Thyroid gland (tissue), 4 donors: ENCODE results near the gene ACTR3C. TPM values are rescaled to one million over a fixed set of nuclear protein-coding genes. Genes with fewer than 3 reads are reported as not detected.

Source experiments
- DNase-seq, 2 donors: peaks; one replicate each; pipeline ENCODE4 v3.0.0-alpha.2; 2019
- H3K27ac ChIP-seq, 3 donors: fragments of 200-600 bp; sonication (generic); 1 replicate in 2 of 3; 2 replicates in 1 of 3; pipeline ENCODE4 v1.5.1; 2016 to 2019; ENCODE audit warnings: mild to moderate bottlenecking in 1 of 3, moderate library complexity in 1 of 3
- H3K27me3 ChIP-seq: fragments of 200-600 bp; sonication (generic); one replicate; pipeline ENCODE4 v1.5.1; 2019
- H3K36me3 ChIP-seq, 2 donors: fragments of 200-600 bp; sonication (generic); one replicate each; pipeline ENCODE4 v1.5.1; 2016 to 2019
- H3K4me1 ChIP-seq, 2 donors: fragments of 200-600 bp; sonication (generic); one replicate each; pipeline ENCODE4 v1.5.1; 2017 to 2019
- H3K4me3 ChIP-seq, 3 donors: fragments of 200-600 bp; sonication (generic); replicated peaks in 1 of 3; 1 replicate in 2 of 3; 2 replicates in 1 of 3; pipeline ENCODE4 v1.5.1; 2016; ENCODE audit warnings: mild to moderate bottlenecking in 1 of 3
- H3K9me3 ChIP-seq: fragments of 200-600 bp; sonication (generic); one replicate; pipeline ENCODE4 v1.5.1; 2017
- POLR2A ChIP-seq, 2 donors: fragments of 450-650 bp; IDR thresholded peaks; one replicate each; pipeline ENCODE4 v1.6.1; 2017; ENCODE audit warnings: antibody characterized with exemption in 2 of 2, mild to moderate bottlenecking in 2 of 2, moderate library complexity in 1 of 2
- WGBS, 2 donors: methylation state at CpG; one replicate each; pipeline ENCODE4 v1.1.5; 2017; 5-methylcytosine and 5-hydroxymethylcytosine counted together
- intact Hi-C: fragments of 100-400 bp; cut with DNase I; formaldehyde crosslinking; loops from one replicate; pipeline ENCODE4 v1.15.1; 2023
- total RNA-seq, 4 donors: library from RNA; depleted of rRNA; stranded (reverse); fragments of >200 nt; gene quantifications; one replicate each; pipeline ENCODE4 v1.2.3, GENCODE V29; 2016
- TF ChIP-seq, protein P1 (sequence below), 6 experiments: fragments of 200-600 bp in 3 of 6; fragments of 450-650 bp in 3 of 6; sonication (generic) in 3 of 6; IDR thresholded peaks; one replicate each; pipeline ENCODE4 v1.5.1; 2016 to 2019; ENCODE audit warnings: antibody characterized with exemption in 6 of 6, mild to moderate bottlenecking in 2 of 6, inconsistent platforms in 1 of 6, moderate library complexity in 1 of 6

ACTR3C gene
- total RNA-seq, 4 donors from 2014 or later = 11.7 to 34.8 (median 23.0) TPM

DNA sequence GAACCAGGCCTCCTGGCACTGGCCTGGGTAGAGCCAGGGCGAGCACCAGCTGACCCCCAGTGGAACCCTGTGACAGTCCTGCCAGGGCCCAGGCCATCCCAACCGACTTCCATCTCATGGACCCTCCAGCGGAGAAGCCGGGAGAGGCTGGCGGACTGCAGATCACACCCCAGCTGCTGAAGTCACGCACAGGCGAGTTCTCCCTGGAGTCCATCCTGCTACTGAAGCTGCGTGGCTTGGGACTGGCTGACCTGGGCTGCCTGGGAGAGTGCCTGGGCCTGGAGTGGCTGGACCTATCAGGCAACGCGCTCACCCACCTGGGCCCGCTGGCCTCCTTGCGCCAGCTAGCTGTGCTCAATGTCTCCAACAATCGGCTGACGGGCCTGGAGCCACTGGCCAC, 13.4 kb upstream of the ACTR3C start:
- H3K4me3 ChIP-seq = no peak overlapping the region
- no peaks in the 10 kb centered on the region for H3K36me3 ChIP-seq
- intact Hi-C loops = no loop called here
- no peak overlapping the region for H3K27ac ChIP-seq
- WGBS, 2 donors = 90 to 96% methylated on average over 2 to 8 of the region's 14 CpGs
- H3K27me3 ChIP-seq = no peaks in the 10 kb centered on the region
- TF ChIP-seq POLR2A (IDR thresholded peaks at IDR 0.05) = no peak
- TF ChIP-seq, protein P1, sequence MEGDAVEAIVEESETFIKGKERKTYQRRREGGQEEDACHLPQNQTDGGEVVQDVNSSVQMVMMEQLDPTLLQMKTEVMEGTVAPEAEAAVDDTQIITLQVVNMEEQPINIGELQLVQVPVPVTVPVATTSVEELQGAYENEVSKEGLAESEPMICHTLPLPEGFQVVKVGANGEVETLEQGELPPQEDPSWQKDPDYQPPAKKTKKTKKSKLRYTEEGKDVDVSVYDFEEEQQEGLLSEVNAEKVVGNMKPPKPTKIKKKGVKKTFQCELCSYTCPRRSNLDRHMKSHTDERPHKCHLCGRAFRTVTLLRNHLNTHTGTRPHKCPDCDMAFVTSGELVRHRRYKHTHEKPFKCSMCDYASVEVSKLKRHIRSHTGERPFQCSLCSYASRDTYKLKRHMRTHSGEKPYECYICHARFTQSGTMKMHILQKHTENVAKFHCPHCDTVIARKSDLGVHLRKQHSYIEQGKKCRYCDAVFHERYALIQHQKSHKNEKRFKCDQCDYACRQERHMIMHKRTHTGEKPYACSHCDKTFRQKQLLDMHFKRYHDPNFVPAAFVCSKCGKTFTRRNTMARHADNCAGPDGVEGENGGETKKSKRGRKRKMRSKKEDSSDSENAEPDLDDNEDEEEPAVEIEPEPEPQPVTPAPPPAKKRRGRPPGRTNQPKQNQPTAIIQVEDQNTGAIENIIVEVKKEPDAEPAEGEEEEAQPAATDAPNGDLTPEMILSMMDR (IDR thresholded peaks at IDR 0.05) = no peak
- peaks cover 23 to 35% of the 10 kb centered on the region in 2 donors for H3K4me1 ChIP-seq
- no peaks in the 10 kb centered on the region for H3K9me3 ChIP-seq
- no peak for DNase-seq

- TF ChIP-seq, protein P1 (IDR thresholded peaks at IDR 0.05) = no peak
- TF ChIP-seq POLR2A (IDR thresholded peaks at IDR 0.05) = no peak
- H3K4me3 ChIP-seq = no peak overlapping the region
- intact Hi-C loops = no loop called here
- peaks cover 15 to 27% of the 10 kb centered on the region in 2 donors for H3K4me1 ChIP-seq
- no peaks in the 10 kb centered on the region for H3K36me3 ChIP-seq
- H3K27me3 ChIP-seq = no peaks in the 10 kb centered on the region
- 29 to 32% methylated on average over 4 to 6 of the region's 6 CpGs for WGBS, 2 donors
- DNase-seq = peak; percentile 43 to 55
- H3K27ac ChIP-seq = peak overlapping the region in 2 of 3 donors; percentile 17 to 61
- no peaks in the 10 kb centered on the region for H3K9me3 ChIP-seq
Observed at GRCh38 chr7:150335774-150336112, 12.4 kb upstream of the ACTR3C start.

DNA sequence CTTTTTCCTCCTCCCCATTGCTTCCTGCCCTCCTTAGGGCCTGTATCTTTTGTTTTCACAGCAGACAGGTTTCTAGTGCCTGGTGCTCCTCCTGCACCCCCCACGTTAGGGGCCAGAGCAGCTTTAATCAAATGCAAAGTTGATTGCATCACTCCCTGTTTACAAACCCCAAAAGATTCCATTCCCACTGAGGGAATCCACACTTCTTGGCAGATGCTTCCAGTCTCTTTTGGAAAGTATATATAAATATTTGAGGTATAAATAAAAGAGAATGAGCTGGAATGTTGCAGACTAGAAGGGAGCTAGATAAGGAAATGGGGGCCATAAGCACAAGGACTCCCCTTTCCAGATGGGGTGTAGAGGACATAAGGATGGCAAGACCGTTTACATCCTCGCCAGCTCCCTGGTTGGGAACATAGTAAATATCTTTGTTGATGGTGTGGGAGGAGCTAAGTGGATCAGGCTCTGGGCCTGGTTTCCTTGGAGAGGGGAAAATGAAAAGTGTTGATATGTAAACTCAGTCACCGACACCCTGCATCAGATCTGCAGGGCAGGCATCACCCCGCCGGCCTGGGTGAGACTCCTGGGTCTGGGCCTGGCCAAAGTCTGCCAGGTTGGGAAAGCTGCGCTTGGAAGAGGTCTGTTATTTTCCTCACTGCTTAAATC, 11.9 kb upstream of the ACTR3C start:
- intact Hi-C loops = no loop called here
- 65 to 73% methylated on average over 7 of the region's 7 CpGs for WGBS, 2 donors

DNA sequence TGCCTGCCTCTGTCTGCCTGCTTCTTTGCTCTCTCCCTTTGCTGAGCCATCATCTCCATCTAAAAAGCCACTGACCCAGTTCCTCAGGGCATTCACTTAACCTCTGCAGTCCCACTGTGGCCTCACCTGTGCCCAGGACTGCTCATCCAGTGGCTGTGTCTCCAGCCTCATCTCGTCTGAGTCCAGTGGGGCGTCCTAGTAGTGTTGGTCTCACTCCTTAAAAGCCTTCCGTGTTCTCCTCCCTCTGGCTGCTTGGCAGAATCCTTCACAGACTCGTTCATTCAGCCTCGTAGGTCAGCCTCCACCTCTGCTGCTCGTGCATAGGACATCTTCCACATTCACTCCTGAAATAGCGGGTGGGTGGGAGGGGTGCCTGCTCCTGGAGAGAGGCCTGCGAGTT, 10.8 kb upstream of the ACTR3C start:
- intact Hi-C loops = no loop called here
- Histone ChIP-seq H3K27ac (no peak overlapping the region), H3K4me1 (peaks cover 9 to 15% of the 10 kb centered on the region in 2 donors), H3K27me3 (no peaks in the 10 kb centered on the region), H3K36me3 (no peaks in the 10 kb centered on the region), H3K4me3 (no peak overlapping the region), H3K9me3 (no peaks in the 10 kb centered on the region)
- no peak for DNase-seq
- TF ChIP-seq POLR2A (IDR thresholded peaks at IDR 0.05) = no peak
- TF ChIP-seq, protein P1 (IDR thresholded peaks at IDR 0.05) = no peak
- WGBS, 2 donors = 95 to 97% methylated on average over 8 of the region's 8 CpGs

More for the DNA sequence above, 11.9 kb upstream of the ACTR3C start:
- DNase-seq = no peak
- no peaks in the 10 kb centered on the region for H3K27me3 ChIP-seq
- H3K4me3 ChIP-seq = no peak overlapping the region
- peak overlapping the region in 2 of 3 donors; percentile 17 to 61 for H3K27ac ChIP-seq
- H3K9me3 ChIP-seq = no peaks in the 10 kb centered on the region
- peaks cover 10 to 22% of the 10 kb centered on the region in 2 donors for H3K4me1 ChIP-seq
- no peaks in the 10 kb centered on the region for H3K36me3 ChIP-seq
- no peak for TF ChIP-seq POLR2A (IDR thresholded peaks at IDR 0.05)
- TF ChIP-seq, protein P1 (IDR thresholded peaks at IDR 0.05) = no peak

- H3K4me3 ChIP-seq = no peak overlapping the region
- no peak for DNase-seq
- no peaks in the 10 kb centered on the region for H3K27me3 ChIP-seq
- 100% methylated on average over 8 to 9 of the region's 10 CpGs for WGBS, 2 donors
- no peaks in the 10 kb centered on the region for H3K9me3 ChIP-seq
- TF ChIP-seq, protein P1 (IDR thresholded peaks at IDR 0.05) = no peak
- no peak for TF ChIP-seq POLR2A (IDR thresholded peaks at IDR 0.05)
- intact Hi-C loops = no loop called here
- no peak overlapping the region for H3K27ac ChIP-seq
- peaks cover 9 to 15% of the 10 kb centered on the region in 2 donors for H3K4me1 ChIP-seq
- H3K36me3 ChIP-seq = no peaks in the 10 kb centered on the region
Observed at GRCh38 chr7:150333659-150334058, 10.3 kb upstream of the ACTR3C start.
